NT2/D1 (cell line): Measurements from ENCODE around the gene LBHD1.

Experiments used
- SUZ12 ChIP-seq: IDR thresholded peaks from 2 replicates; pipeline ENCODE4 v1.6.1; 2011; ENCODE audit not compliant: insufficient read length, insufficient read depth; ENCODE audit errors: extremely low read depth
- YY1 ChIP-seq: IDR thresholded peaks from 2 replicates; pipeline ENCODE4 v1.6.1; 2011; ENCODE audit not compliant: insufficient read length, insufficient read depth
- ZNF274 ChIP-seq: IDR thresholded peaks from 2 replicates; pipeline ENCODE4 v1.6.1; 2011; ENCODE audit warnings: mild to moderate bottlenecking, low read depth, low read length

DNA sequence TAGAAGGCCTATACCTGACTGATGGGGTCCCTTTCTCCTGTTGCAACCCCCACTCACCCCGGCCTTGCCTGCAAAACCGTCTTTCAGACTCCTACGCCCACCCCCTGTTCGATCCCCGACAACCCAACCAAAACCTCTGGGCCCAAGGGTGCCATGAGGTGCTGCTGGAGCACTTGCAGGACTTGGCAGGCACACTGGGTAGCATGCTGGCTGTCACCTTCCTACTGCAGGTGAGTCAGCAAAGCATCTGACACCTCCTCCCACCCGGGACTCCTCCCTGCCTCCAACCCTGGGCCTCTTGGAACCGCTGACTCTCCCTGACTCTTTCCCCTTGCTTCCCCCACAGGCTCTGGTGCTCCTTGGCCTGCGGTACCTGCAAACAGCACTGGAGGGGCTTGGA lies 57.8 kb downstream of the LBHD1 start:
- TF ChIP-seq SUZ12 (no peak), YY1 (no peak), ZNF274 (no peak)
